AG04449 (cell line): ENCODE results near the gene FXYD3.

Experiments used
- CTCF ChIA-PET: fragments of 350-600 bp; formaldehyde crosslinking; extraction: SDS; loops from one replicate; lab custom pipeline; 2021; ENCODE audit warnings: antibody characterized with exemption; lab: Yijun Ruan, JAX
- POLR2A ChIA-PET: fragments of 400-600, 350-600 bp; formaldehyde crosslinking; extraction: SDS; loops from one replicate; lab custom pipeline; 2020; ENCODE audit warnings: antibody characterized with exemption, inconsistent platforms; lab: Yijun Ruan, JAX
- DNase-seq: peaks from one replicate; pipeline ENCODE4 v3.0.0-alpha.2; 2010; ENCODE audit warnings: low read depth, low spot score
- H3K4me3 ChIP-seq: 2 replicates; pipeline ENCODE4 v1.5.1; 2011; ENCODE audit warnings: low read depth, mild to moderate bottlenecking, control low read depth, low read length
- CTCF ChIP-seq: IDR thresholded peaks from one replicate; pipeline ENCODE4 v1.5.1; 2011; ENCODE audit warnings: mild to moderate bottlenecking, moderate library complexity, low read length, control low read depth, inconsistent platforms; ENCODE audit not compliant: insufficient read depth; ENCODE audit errors: missing control alignments

The FXYD3 gene

GRCh38 chr19:35142606-35143230 lies 27.1 kb downstream of the FXYD3 start:
- peak overlapping the region; percentile 8; the same call in 1 of the 2 replicates for H3K4me3 ChIP-seq
- no peak for DNase-seq
- POLR2A ChIA-PET: interaction anchor here (1.2 to 1.9 kb wide), 2 partner anchors 12 to 18 kb away, joined by 3 to 10 read pairs; partner anchors contain the start of gene FXYD5
- CTCF ChIA-PET: interaction anchor here (0.7 to 10.0 kb wide), 23 partner anchors 11 to 175 kb away, joined by 3 to 245 read pairs (median 4); partner anchors contain the start of genes FXYD3, FXYD5 and GRAMD1A
- peak; percentile 73 for TF ChIP-seq CTCF

GRCh38 chr19:35143231-35143715 lies 27.6 kb downstream of the FXYD3 start, which contains the start of gene FXYD7:
TSS of gene FXYD7 (plus strand) at chr19:35143255. CDS start at chr19:35143334, 79 bp downstream.
- CTCF ChIA-PET: interaction anchor here (1.1 to 7.8 kb wide), 7 partner anchors 8 to 118 kb away, joined by 3 to 104 read pairs (median 5); partner anchors contain the start of genes FXYD5 and LGI4
- no peak for TF ChIP-seq CTCF
- DNase-seq: no peak
- peak within 1 kb of the TSS; percentile 8; the same call in 1 of the 2 replicates for H3K4me3 ChIP-seq
- POLR2A ChIA-PET: interaction anchor here (1.2 kb wide), 1 partner anchor 19 kb away, joined by 3 read pairs; no protein-coding TSS in a partner anchor

GRCh38 chr19:35143818-35144217 lies 28.2 kb downstream of the FXYD3 start:
- ChIA-PET POLR2A (no interaction called here), CTCF (interaction anchor here (1.2 to 7.8 kb wide), 4 partner anchors 8 to 77 kb away, joined by 5 to 104 read pairs (median 16); partner anchors contain the start of genes FXYD5 and LGI4)
- no peak overlapping the region for H3K4me3 ChIP-seq
- DNase-seq: no peak
- TF ChIP-seq CTCF: no peak

- POLR2A ChIA-PET: no interaction called here
- CTCF ChIA-PET: interaction anchor here (1.2 to 7.8 kb wide), 4 partner anchors 9 to 78 kb away, joined by 5 to 104 read pairs (median 16); partner anchors contain the start of genes FXYD5 and LGI4
Measured at GRCh38 chr19:35144259-35144599, 28.6 kb downstream of the FXYD3 start.

GRCh38 chr19:35144600-35145436 lies 29.2 kb downstream of the FXYD3 start:
- no peak for TF ChIP-seq CTCF
- DNase-seq: no peak
- CTCF ChIA-PET: interaction anchor here (0.9 to 7.8 kb wide), 5 partner anchors 9 to 126 kb away, joined by 3 to 104 read pairs (median 27); partner anchors contain the start of genes FXYD5 and LGI4
- POLR2A ChIA-PET: no interaction called here
- H3K4me3 ChIP-seq: no peak overlapping the region

More at GRCh38 chr19:35144259-35144599, 28.6 kb downstream of the FXYD3 start:
- DNase-seq: no peak
- H3K4me3 ChIP-seq: no peak overlapping the region
- no peak for TF ChIP-seq CTCF
